Esophagus squamous epithelium (tissue), 5 donors: ENCODE data around the gene PITRM1. TPM values are rescaled to one million over a fixed set of nuclear protein-coding genes. Genes with fewer than 3 reads are reported as not detected.

Experiments used
- DNase-seq: peaks from one replicate; lab custom pipeline; 2025; lab: John Stamatoyannopoulos, UW
- H3K27ac ChIP-seq, 4 donors: fragments of 200-600 bp; sonication (generic); one replicate each; pipeline ENCODE4 v1.5.1; 2016 to 2019; ENCODE audit warnings: mild to moderate bottlenecking in 1 of 4
- H3K27me3 ChIP-seq, 4 donors: fragments of 200-600 bp; sonication (generic); 1 replicate in 3 of 4; 2 replicates in 1 of 4; pipeline versions ENCODE4 v1.5.1 to v1.6.0; 2017 to 2021; ENCODE audit warnings: antibody characterized with exemption in 1 of 4
- H3K36me3 ChIP-seq, 3 donors: fragments of 200-600 bp; sonication (generic); one replicate each; pipeline ENCODE4 v1.5.1; 2016 to 2019
- H3K4me1 ChIP-seq, 3 donors: fragments of 200-600 bp; sonication (generic); one replicate each; pipeline ENCODE4 v1.5.1; 2017 to 2019
- H3K4me3 ChIP-seq, 4 donors: fragments of 200-600 bp; sonication (generic); 1 replicate in 3 of 4; 2 replicates in 1 of 4; pipeline ENCODE4 v1.5.1; 2016 to 2019; ENCODE audit warnings: mild to moderate bottlenecking in 2 of 4, moderate library complexity in 1 of 4
- H3K9me3 ChIP-seq, 3 donors: fragments of 200-600 bp; sonication (generic); one replicate each; pipeline ENCODE4 v1.5.1; 2016 to 2019
- CTCF ChIP-seq, 6 experiments: fragments of 450-650 bp in 4 of 6; fragments of 200-600 bp in 2 of 6; sonication (generic) in 2 of 6; IDR thresholded peaks; one replicate each; pipeline ENCODE4 v1.5.1; 2016 to 2019; ENCODE audit warnings: antibody characterized with exemption in 6 of 6, mild to moderate bottlenecking in 4 of 6, moderate library complexity in 4 of 6
- POLR2A ChIP-seq, 4 donors: fragments of 450-650 bp; IDR thresholded peaks; one replicate each; pipeline ENCODE4 v1.6.1; 2017; ENCODE audit warnings: antibody characterized with exemption in 4 of 4, mild to moderate bottlenecking in 4 of 4, moderate library complexity in 3 of 4
- WGBS, 2 donors: methylation state at CpG; one replicate each; pipeline ENCODE4 v1.1.5; 2018; 5-methylcytosine and 5-hydroxymethylcytosine counted together
- intact Hi-C: fragments of 100-400 bp; cut with DNase I; formaldehyde crosslinking; loops from one replicate; pipeline ENCODE4 v1.15.0; 2022
- total RNA-seq, 4 donors: library from RNA; depleted of rRNA; stranded (reverse); fragments of >200 nt; gene quantifications; one replicate each; pipeline ENCODE4 v1.1.0, GENCODE V29; 2016
- donor health status: DM: yes; HTN: yes; CAD: no.

PITRM1 gene
- total RNA-seq, 4 donors from 2014 or later: 59.2 to 72.5 (median 65.9) TPM

- Histone ChIP-seq H3K27ac (no peak overlapping the region), H3K4me1 (peaks cover 0 to 42% (median 9%) of the 10 kb centered on the region in 3 donors), H3K9me3 (no peaks in the 10 kb centered on the region), H3K36me3 (peaks cover 19 to 97% (median 34%) of the 10 kb centered on the region in 3 donors), H3K27me3 (no peaks in the 10 kb centered on the region), H3K4me3 (no peak overlapping the region)
- TF ChIP-seq CTCF (IDR thresholded peaks at IDR 0.05) (no peak), POLR2A (IDR thresholded peaks at IDR 0.05) (no peak)
- DNase-seq: no peak
- WGBS, 2 donors: 90 to 91% methylated on average over 10 to 21 of the region's 22 CpGs
- intact Hi-C loops: no loop called here
Measured at GRCh38 chr10:3132036-3133025, 40.3 kb downstream of the PITRM1 start.

GRCh38 chr10:3131098-3131497 is 41.5 kb downstream of the PITRM1 start:
- H3K27ac ChIP-seq: peak overlapping the region in 3 of 4 donors; percentile 43 to 62 (median 54)
- WGBS, 2 donors: 53 to 56% methylated on average over 2 to 4 of the region's 4 CpGs
- H3K27me3 ChIP-seq: no peaks in the 10 kb centered on the region
- H3K4me3 ChIP-seq: no peak overlapping the region
- no peaks in the 10 kb centered on the region for H3K9me3 ChIP-seq
- peaks cover 4 to 43% (median 14%) of the 10 kb centered on the region in 3 donors for H3K4me1 ChIP-seq
- intact Hi-C loops: no loop called here
- DNase-seq: no peak
- peaks cover 10 to 90% (median 29%) of the 10 kb centered on the region in 3 donors for H3K36me3 ChIP-seq
- no peak for TF ChIP-seq CTCF (IDR thresholded peaks at IDR 0.05)
- no peak for TF ChIP-seq POLR2A (IDR thresholded peaks at IDR 0.05)

DNA sequence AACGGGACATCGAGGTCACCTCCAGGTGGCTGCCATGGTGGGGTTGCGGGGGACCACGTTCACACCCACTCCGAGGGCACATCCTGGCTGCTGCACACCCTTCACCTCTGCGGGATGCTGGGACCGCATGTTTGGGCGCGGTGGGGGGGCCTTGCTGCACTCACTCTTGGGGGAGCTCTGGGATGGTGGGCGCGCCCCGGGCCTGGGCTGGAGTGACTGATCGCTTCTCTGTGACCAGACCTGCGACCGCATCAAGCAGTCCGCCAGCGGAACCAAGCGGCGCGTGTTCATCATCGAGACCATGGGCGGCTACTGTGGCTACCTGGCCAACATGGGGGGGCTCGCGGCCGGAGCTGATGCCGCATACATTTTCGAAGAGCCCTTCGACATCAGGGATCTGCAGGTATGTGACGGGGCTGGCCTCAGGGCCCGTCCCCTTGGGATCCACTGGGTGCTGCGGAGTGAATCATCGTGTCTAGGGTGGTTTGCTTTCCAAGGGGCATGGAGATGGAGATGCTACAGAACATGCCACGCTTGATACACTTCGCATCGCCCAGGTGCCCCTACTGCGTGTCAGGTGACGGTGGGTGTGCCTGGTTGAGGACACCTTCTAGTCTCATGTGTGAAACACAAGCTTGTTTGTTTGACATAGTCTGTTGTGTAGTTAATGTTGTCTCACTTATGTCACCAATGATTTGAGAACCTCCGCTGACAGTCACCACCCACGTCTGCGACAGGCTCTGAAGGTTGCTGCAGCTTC is 42.8 kb downstream of the PITRM1 start:
- WGBS, 2 donors: 92 to 98% methylated on average over 10 to 16 of the region's 40 CpGs
- Histone ChIP-seq H3K27ac (peak overlapping the region in 1 of 4 donors; percentile 28), H3K9me3 (no peaks in the 10 kb centered on the region), H3K4me3 (no peak overlapping the region), H3K36me3 (peaks cover 7 to 90% (median 29%) of the 10 kb centered on the region in 3 donors), H3K4me1 (peaks cover 4 to 45% (median 14%) of the 10 kb centered on the region in 3 donors), H3K27me3 (no peaks in the 10 kb centered on the region)
- intact Hi-C loops: no loop called here
- TF ChIP-seq CTCF (IDR thresholded peaks at IDR 0.05) (no peak), POLR2A (IDR thresholded peaks at IDR 0.05) (no peak)
- DNase-seq: no peak

- H3K36me3 ChIP-seq: peaks cover 15 to 90% (median 16%) of the 10 kb centered on the region in 3 donors
- 94 to 97% methylated on average over 17 to 20 of the region's 24 CpGs for WGBS, 2 donors
- intact Hi-C loops: no loop called here
Measured at GRCh38 chr10:3128379-3129130, 44.0 kb downstream of the PITRM1 start.

More at GRCh38 chr10:3128379-3129130, 44.0 kb downstream of the PITRM1 start:
- Histone ChIP-seq H3K9me3 (no peaks in the 10 kb centered on the region), H3K27me3 (no peaks in the 10 kb centered on the region), H3K4me1 (peaks cover 4 to 45% (median 14%) of the 10 kb centered on the region in 3 donors), H3K27ac (no peak overlapping the region), H3K4me3 (no peak overlapping the region)
- DNase-seq: no peak
- TF ChIP-seq POLR2A (IDR thresholded peaks at IDR 0.05) (no peak), CTCF (IDR thresholded peaks at IDR 0.05) (no peak)
